SH-SY5Y (cell line): ENCODE results near the gene MMRN1.

Source experiments
- GATA2 ChIP-seq: IDR thresholded peaks from 2 replicates; pipeline ENCODE4 v1.6.1; 2011; ENCODE audit warnings: mild to moderate bottlenecking, low read depth, low read length
- GATA3 ChIP-seq: IDR thresholded peaks from 2 replicates; pipeline ENCODE4 v1.6.1; 2011; ENCODE audit warnings: low read depth, mild to moderate bottlenecking, low read length, moderate library complexity

DNA sequence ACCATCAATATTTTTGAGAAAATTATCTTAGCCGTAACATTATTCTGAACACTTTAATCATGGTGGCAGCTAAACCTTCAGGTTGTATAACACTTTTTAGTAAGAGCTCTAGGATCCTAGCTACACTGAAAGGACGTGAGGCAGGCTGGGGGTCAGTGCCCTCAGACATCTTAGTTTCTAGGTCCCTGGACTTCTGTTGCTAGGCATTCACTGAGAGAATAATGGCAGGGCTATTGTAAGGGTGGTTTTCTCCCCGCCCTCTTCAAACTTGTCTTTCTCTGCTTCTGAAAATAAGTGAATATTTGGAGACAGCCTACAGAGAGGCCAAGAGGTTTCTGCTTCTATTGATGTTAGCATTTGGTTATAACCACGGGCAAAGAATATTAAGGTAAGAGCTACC lies 15.4 kb upstream of the MMRN1 start:
- TF ChIP-seq GATA2 (no peak), GATA3 (no peak)
